ENCODE results near the gene ROR1.

Gene ROR1

GRCh38 chr1:63863145-63863544 lies 89.3 kb downstream of the ROR1 start:
- Histone ChIP-seq H3K4me3 (ENCODE audit: low read depth in 1 of 2, low read length in 2 of 2) (no peak overlapping the region), H3K36me3 (ENCODE audit: insufficient read depth, low read length) (no peaks in the 10 kb centered on the region), H3K9me3 (ENCODE audit: low read length) (no peaks in the 10 kb centered on the region), H3K27ac (ENCODE audit: low read depth, low read length) (no peak overlapping the region), H3K27me3 (ENCODE audit: control insufficient read depth in 1 of 2, insufficient read depth in 2 of 2, low read length in 2 of 2) (no peaks in the 10 kb centered on the region), H3K4me1 (ENCODE audit: insufficient read depth, low read length) (peaks cover 56% of the 10 kb centered on the region), H3K9ac (ENCODE audit: low read length) (no peak overlapping the region)

DNA sequence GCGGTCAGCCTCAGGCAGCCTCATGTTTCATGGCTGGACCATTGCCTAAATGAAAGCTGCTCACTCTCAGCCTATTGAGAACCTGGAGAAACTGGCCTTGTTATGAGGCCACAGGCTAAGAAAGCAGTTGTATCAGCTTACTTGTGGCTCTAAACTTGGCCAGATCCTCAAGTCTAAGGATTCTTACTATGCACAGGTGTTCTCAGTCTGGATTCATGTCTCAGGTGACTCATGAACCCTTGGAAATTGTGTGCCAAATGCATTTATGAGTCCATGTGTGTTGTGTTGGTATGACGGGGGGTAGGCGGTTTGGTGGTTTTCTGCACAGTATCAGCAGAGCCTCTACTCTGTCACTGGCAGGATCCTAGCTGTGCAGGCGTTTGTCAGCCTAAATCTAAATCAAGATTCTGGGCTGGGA lies 90.4 kb downstream of the ROR1 start:
- H3K9me3 ChIP-seq (ENCODE audit: low read length) = no peaks in the 10 kb centered on the region

DNA sequence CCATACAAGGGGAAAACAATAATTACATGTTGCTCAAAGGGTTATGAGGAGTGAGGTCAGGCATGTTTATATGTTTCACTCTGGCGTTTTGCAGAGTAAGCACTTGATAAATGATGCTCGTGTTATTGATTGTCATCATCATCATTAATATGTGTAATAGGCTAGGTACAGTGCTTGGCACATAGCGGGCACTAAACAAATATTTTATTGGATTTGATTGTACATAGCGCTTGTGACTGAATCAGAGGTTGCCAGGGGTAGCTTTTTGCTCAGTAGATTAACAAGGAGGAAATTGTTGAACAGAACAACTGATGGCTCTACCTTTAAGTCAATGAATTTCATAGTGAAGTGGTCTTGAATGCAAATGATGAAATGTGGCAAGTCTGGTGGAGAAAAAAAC lies 91.7 kb downstream of the ROR1 start:
- Histone ChIP-seq H3K36me3 (ENCODE audit: insufficient read depth, low read length) (no peaks in the 10 kb centered on the region), H3K4me3 (ENCODE audit: low read depth in 1 of 2, low read length in 2 of 2) (no peak overlapping the region), H3K27ac (ENCODE audit: low read depth, low read length) (no peak overlapping the region), H3K27me3 (ENCODE audit: control insufficient read depth in 1 of 2, insufficient read depth in 2 of 2, low read length in 2 of 2) (no peaks in the 10 kb centered on the region), H3K4me1 (ENCODE audit: insufficient read depth, low read length) (peaks cover 61% of the 10 kb centered on the region), H3K9me3 (ENCODE audit: low read length) (no peaks in the 10 kb centered on the region), H3K9ac (ENCODE audit: low read length) (no peak overlapping the region)

More for the DNA sequence above, 90.4 kb downstream of the ROR1 start:
- no peaks in the 10 kb centered on the region for H3K36me3 ChIP-seq (ENCODE audit: insufficient read depth, low read length)
- no peaks in the 10 kb centered on the region for H3K27me3 ChIP-seq (ENCODE audit: control insufficient read depth in 1 of 2, insufficient read depth in 2 of 2, low read length in 2 of 2)
- no peak overlapping the region for H3K27ac ChIP-seq (ENCODE audit: low read depth, low read length)
- H3K4me3 ChIP-seq (ENCODE audit: low read depth in 1 of 2, low read length in 2 of 2) = no peak overlapping the region
- H3K4me1 ChIP-seq (ENCODE audit: insufficient read depth, low read length) = peaks cover 65% of the 10 kb centered on the region
- no peak overlapping the region for H3K9ac ChIP-seq (ENCODE audit: low read length)

DNA sequence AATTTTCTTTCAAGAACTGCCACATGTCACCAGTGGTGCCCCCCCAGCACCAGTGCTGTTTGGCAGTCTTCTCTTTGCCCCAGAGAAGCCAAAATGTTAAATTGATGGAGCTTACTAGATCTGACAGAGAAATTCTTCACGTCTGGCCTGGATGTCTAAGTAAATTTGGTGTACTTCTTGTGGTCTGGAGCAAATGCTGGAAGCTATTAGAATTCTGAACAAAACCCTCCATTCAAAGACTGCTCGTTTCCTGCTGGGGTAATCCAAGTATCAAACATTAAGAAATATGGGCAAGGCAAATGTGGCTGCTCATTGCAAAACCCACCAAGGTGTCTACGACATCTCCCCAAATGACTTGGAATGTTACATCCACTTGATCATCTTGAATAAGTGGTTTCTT lies 92.3 kb downstream of the ROR1 start:
- Histone ChIP-seq H3K9me3 (ENCODE audit: low read length) (no peaks in the 10 kb centered on the region), H3K4me3 (ENCODE audit: low read depth in 1 of 2, low read length in 2 of 2) (no peak overlapping the region), H3K9ac (ENCODE audit: low read length) (no peak overlapping the region), H3K4me1 (ENCODE audit: insufficient read depth, low read length) (peaks cover 63% of the 10 kb centered on the region), H3K27me3 (ENCODE audit: control insufficient read depth in 1 of 2, insufficient read depth in 2 of 2, low read length in 2 of 2) (no peaks in the 10 kb centered on the region), H3K27ac (ENCODE audit: low read depth, low read length) (no peak overlapping the region), H3K36me3 (ENCODE audit: insufficient read depth, low read length) (no peaks in the 10 kb centered on the region)

GRCh38 chr1:63867429-63868176 lies 93.8 kb downstream of the ROR1 start:
- Histone ChIP-seq H3K9ac (ENCODE audit: low read length) (no peak overlapping the region), H3K27me3 (ENCODE audit: control insufficient read depth in 1 of 2, insufficient read depth in 2 of 2, low read length in 2 of 2) (no peaks in the 10 kb centered on the region), H3K4me1 (ENCODE audit: insufficient read depth, low read length) (peaks cover 61% of the 10 kb centered on the region), H3K36me3 (ENCODE audit: insufficient read depth, low read length) (no peaks in the 10 kb centered on the region), H3K27ac (ENCODE audit: low read depth, low read length) (peak overlapping the region; percentile 35), H3K9me3 (ENCODE audit: low read length) (no peaks in the 10 kb centered on the region), H3K4me3 (ENCODE audit: low read depth in 1 of 2, low read length in 2 of 2) (no peak overlapping the region)

DNA sequence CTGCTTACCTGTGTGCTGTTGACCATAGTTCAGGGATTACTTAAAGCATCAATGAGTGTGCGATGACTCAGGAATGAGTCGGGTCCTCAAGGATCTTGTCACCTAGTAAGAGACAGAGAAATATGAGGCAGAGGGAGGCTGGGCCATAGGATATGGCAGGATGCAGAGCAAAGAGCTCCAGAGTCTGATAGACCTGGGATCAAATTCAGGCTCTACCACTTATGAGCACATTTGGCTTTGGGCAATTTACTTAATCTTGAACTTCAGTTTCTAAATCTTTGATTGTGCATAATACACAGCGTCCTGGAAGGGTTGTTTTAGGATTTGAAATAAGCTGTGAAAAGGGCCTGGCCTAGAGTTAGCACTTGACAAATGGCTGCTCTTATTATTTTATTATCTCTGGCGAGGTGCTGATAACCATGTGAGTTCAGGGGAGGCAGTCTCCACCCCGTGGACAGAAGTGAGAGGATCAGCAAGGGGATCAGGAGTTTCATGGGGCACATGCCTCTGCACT lies 94.5 kb downstream of the ROR1 start:
- Histone ChIP-seq H3K27me3 (ENCODE audit: control insufficient read depth in 1 of 2, insufficient read depth in 2 of 2, low read length in 2 of 2) (no peaks in the 10 kb centered on the region), H3K4me3 (ENCODE audit: low read depth in 1 of 2, low read length in 2 of 2) (no peak overlapping the region), H3K9me3 (ENCODE audit: low read length) (no peaks in the 10 kb centered on the region), H3K27ac (ENCODE audit: low read depth, low read length) (peak overlapping the region; percentile 35), H3K36me3 (ENCODE audit: insufficient read depth, low read length) (no peaks in the 10 kb centered on the region), H3K9ac (ENCODE audit: low read length) (no peak overlapping the region), H3K4me1 (ENCODE audit: insufficient read depth, low read length) (peaks cover 62% of the 10 kb centered on the region)

DNA sequence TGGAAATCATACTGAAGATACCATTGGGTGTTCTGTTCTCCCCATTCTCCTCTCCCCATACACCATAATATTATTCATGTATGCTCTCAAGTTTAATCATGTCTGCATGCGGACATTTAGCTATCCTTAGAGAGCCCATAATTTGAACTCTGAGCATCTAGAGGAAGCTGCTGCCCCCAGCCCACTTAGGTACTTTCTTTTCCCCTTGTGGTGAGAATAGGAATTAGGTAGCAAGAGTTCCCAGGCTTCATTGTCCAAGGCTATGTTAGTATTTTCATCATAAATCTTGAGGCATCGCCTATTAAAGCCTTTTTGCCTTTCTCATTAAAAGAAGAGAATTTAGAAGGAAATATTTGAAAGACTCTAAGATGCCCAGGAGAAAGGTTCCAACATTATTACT lies 96.3 kb downstream of the ROR1 start:
- no peak overlapping the region for H3K9ac ChIP-seq (ENCODE audit: low read length)
- no peak overlapping the region for H3K4me3 ChIP-seq (ENCODE audit: low read depth in 1 of 2, low read length in 2 of 2)
- H3K36me3 ChIP-seq (ENCODE audit: insufficient read depth, low read length) = no peaks in the 10 kb centered on the region
- H3K27me3 ChIP-seq (ENCODE audit: control insufficient read depth in 1 of 2, insufficient read depth in 2 of 2, low read length in 2 of 2) = no peaks in the 10 kb centered on the region
- H3K9me3 ChIP-seq (ENCODE audit: low read length) = no peaks in the 10 kb centered on the region
- H3K4me1 ChIP-seq (ENCODE audit: insufficient read depth, low read length) = peaks cover 72% of the 10 kb centered on the region
- H3K27ac ChIP-seq (ENCODE audit: low read depth, low read length) = no peak overlapping the region

DNA sequence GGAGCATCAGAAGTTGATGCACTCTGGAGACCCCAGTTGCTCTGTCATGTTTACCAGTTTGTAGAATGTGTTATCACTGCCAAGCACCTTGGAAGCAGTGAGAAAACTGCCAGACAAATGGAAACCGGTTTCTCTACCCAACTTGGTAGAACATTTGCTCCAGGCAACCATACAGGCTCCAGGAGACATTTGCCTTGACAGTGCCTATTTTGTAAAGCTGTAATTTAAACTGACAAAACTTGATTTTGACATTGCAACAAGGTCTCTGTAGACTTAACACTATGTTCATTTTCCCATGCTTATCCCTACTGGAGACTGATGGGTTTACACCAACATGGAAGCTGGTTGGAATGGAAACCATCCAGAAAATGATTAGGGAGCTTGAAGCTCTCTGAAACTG lies 97.6 kb downstream of the ROR1 start:
- Histone ChIP-seq H3K27me3 (ENCODE audit: control insufficient read depth in 1 of 2, insufficient read depth in 2 of 2, low read length in 2 of 2) (no peaks in the 10 kb centered on the region), H3K36me3 (ENCODE audit: insufficient read depth, low read length) (no peaks in the 10 kb centered on the region), H3K9ac (ENCODE audit: low read length) (no peak overlapping the region), H3K4me1 (ENCODE audit: insufficient read depth, low read length) (peaks cover 73% of the 10 kb centered on the region), H3K9me3 (ENCODE audit: low read length) (no peaks in the 10 kb centered on the region), H3K4me3 (ENCODE audit: low read depth in 1 of 2, low read length in 2 of 2) (no peak overlapping the region), H3K27ac (ENCODE audit: low read depth, low read length) (no peak overlapping the region)

- H3K4me1 ChIP-seq (ENCODE audit: insufficient read depth, low read length) = peaks cover 70% of the 10 kb centered on the region
- no peaks in the 10 kb centered on the region for H3K36me3 ChIP-seq (ENCODE audit: insufficient read depth, low read length)
- no peak overlapping the region for H3K9ac ChIP-seq (ENCODE audit: low read length)
- H3K9me3 ChIP-seq (ENCODE audit: low read length) = no peaks in the 10 kb centered on the region
- H3K4me3 ChIP-seq (ENCODE audit: low read depth in 1 of 2, low read length in 2 of 2) = no peak overlapping the region
- no peaks in the 10 kb centered on the region for H3K27me3 ChIP-seq (ENCODE audit: control insufficient read depth in 1 of 2, insufficient read depth in 2 of 2, low read length in 2 of 2)
- H3K27ac ChIP-seq (ENCODE audit: low read depth, low read length) = no peak overlapping the region
Observed at GRCh38 chr1:63873751-63874150, 99.9 kb downstream of the ROR1 start.

- Histone ChIP-seq H3K27ac (ENCODE audit: low read depth, low read length) (peak overlapping the region; percentile 38), H3K9ac (ENCODE audit: low read length) (no peak overlapping the region)
Observed at GRCh38 chr1:63874278-63874880, 100.6 kb downstream of the ROR1 start.

GRCh38 chr1:63875636-63876035 lies 101.8 kb downstream of the ROR1 start:
- H3K4me1 ChIP-seq (ENCODE audit: insufficient read depth, low read length) = peaks cover 64% of the 10 kb centered on the region
- H3K27me3 ChIP-seq (ENCODE audit: control insufficient read depth in 1 of 2, insufficient read depth in 2 of 2, low read length in 2 of 2) = no peaks in the 10 kb centered on the region

More at GRCh38 chr1:63874278-63874880, 100.6 kb downstream of the ROR1 start:
- H3K4me3 ChIP-seq (ENCODE audit: low read depth in 1 of 2, low read length in 2 of 2) = no peak overlapping the region
- no peaks in the 10 kb centered on the region for H3K9me3 ChIP-seq (ENCODE audit: low read length)
- no peaks in the 10 kb centered on the region for H3K36me3 ChIP-seq (ENCODE audit: insufficient read depth, low read length)
- no peaks in the 10 kb centered on the region for H3K27me3 ChIP-seq (ENCODE audit: control insufficient read depth in 1 of 2, insufficient read depth in 2 of 2, low read length in 2 of 2)
- peaks cover 68% of the 10 kb centered on the region for H3K4me1 ChIP-seq (ENCODE audit: insufficient read depth, low read length)

More at GRCh38 chr1:63875636-63876035, 101.8 kb downstream of the ROR1 start:
- Histone ChIP-seq H3K4me3 (ENCODE audit: low read depth in 1 of 2, low read length in 2 of 2) (no peak overlapping the region), H3K27ac (ENCODE audit: low read depth, low read length) (no peak overlapping the region), H3K9me3 (ENCODE audit: low read length) (no peaks in the 10 kb centered on the region), H3K36me3 (ENCODE audit: insufficient read depth, low read length) (no peaks in the 10 kb centered on the region), H3K9ac (ENCODE audit: low read length) (no peak overlapping the region)
